Subcutaneous adipose tissue (tissue), 4 donors: ENCODE data around the gene SDHAF2. TPM values are rescaled to one million over a fixed set of nuclear protein-coding genes. Genes with fewer than 3 reads are reported as not detected.

Experiments used
- total RNA-seq, 4 donors: library from RNA; depleted of rRNA; stranded (reverse); fragments of >200 nt; gene quantifications; one replicate each; pipeline ENCODE4 v1.1.0, GENCODE V29; 2016
- TF ChIP-seq, protein P1 (sequence below): fragments of 450-650 bp; IDR thresholded peaks from one replicate; pipeline ENCODE4 v1.5.1; 2016; ENCODE audit warnings: low read depth, mild to moderate bottlenecking, control low read depth, antibody characterized with exemption, moderate library complexity

SDHAF2 gene
- total RNA-seq, 4 donors from 2014 or later, result 30.0 to 46.2 (median 33.9) TPM

DNA sequence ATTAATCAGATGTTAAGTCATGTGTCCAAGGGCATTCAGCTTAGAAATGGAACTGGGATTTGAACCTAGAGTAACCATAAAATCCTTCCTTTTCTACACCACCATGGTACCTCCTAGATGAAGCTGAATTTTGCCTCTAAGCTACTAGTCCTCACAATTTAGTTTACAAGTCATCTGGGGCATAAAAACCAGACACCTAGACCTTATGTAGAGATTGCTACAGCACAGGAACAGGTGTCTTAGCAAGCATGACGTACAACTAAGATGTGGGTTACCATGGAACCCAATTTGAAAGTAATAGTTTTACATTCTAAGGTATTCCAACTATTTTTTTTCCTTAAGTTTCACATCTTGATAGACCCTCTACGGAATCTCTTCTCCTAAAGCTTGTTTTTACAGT, 28.4 kb upstream of the SDHAF2 start:
- TF ChIP-seq, protein P1, sequence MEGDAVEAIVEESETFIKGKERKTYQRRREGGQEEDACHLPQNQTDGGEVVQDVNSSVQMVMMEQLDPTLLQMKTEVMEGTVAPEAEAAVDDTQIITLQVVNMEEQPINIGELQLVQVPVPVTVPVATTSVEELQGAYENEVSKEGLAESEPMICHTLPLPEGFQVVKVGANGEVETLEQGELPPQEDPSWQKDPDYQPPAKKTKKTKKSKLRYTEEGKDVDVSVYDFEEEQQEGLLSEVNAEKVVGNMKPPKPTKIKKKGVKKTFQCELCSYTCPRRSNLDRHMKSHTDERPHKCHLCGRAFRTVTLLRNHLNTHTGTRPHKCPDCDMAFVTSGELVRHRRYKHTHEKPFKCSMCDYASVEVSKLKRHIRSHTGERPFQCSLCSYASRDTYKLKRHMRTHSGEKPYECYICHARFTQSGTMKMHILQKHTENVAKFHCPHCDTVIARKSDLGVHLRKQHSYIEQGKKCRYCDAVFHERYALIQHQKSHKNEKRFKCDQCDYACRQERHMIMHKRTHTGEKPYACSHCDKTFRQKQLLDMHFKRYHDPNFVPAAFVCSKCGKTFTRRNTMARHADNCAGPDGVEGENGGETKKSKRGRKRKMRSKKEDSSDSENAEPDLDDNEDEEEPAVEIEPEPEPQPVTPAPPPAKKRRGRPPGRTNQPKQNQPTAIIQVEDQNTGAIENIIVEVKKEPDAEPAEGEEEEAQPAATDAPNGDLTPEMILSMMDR, result no peak

DNA sequence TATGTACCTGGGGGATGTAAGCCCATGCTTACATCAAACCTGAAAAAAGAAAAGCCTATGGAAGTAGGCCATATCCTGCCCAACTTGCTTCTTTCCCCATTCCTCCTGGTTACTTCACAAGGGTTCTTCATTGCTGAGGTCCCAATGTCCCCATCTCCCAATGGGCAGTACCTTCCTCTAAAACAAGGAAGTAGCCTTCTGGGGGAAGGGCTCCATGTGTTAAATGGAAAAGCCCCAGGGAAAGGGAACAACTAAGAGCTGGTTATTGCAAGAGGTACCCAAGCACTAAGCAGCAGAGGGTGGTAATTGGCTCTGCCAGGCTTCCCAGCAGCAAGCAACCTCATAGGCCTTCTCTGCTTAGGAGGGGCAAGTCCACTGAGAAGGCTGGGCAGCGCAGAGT, 26.3 kb upstream of the SDHAF2 start:
- TF ChIP-seq, protein P1, result no peak

DNA sequence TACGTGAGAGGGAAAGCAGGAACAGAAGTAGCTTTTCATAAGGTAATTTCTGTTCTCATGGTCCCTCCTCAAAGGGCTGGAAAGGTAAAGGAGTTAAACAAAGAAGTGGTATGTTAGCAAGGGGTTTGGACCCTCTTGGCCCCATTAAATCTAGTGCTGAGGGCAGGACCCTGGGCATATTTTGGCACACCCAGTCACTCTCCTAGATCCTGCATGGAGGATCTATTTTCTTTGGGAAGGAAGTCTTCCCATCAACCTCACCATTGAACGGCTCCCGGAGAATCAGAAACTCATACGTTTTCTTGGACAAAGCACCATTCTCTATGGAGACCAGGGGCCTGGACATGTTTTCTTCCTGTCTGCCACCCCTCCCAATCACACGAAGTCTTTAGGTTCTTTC, 25.8 kb upstream of the SDHAF2 start:
- TF ChIP-seq, protein P1, result no peak

DNA sequence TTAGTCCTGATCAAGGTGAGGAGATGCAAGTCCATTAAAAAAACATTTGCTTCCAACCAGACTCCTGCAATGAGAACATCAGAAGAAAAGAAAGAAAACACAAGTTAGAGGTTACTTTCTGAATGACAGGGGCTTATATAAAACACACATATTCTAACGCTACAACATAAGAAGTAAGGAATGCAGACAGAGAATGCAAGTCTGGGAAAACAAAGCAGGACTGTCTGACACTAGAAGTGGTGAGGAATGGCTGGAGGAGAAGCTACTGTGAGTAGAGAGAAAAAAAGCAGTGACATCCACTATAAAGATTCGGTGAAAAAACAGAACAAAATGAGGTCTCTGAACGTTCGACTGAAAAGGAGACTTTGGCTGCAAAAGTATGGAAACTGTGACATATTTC, 25.3 kb upstream of the SDHAF2 start:
- TF ChIP-seq, protein P1, result no peak

DNA sequence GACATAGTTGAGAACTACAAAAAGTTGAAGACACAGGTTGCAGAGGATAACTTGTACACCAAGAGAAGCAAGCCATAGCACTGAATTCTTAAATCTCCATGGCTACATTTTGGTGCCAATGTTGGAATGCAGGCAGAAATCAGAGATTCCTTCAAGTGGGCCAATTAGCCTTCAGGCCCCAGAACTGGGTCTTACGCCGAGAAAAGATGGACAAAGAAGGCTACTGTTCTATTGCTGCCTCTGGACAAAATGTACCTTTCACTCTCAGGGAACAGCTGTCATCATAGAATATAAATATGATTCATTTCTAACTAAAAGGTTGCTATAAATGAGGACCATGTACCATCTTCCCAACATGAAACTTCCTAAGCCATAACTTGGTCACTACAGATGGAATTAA, 23.9 kb upstream of the SDHAF2 start:
- TF ChIP-seq, protein P1, result no peak

DNA sequence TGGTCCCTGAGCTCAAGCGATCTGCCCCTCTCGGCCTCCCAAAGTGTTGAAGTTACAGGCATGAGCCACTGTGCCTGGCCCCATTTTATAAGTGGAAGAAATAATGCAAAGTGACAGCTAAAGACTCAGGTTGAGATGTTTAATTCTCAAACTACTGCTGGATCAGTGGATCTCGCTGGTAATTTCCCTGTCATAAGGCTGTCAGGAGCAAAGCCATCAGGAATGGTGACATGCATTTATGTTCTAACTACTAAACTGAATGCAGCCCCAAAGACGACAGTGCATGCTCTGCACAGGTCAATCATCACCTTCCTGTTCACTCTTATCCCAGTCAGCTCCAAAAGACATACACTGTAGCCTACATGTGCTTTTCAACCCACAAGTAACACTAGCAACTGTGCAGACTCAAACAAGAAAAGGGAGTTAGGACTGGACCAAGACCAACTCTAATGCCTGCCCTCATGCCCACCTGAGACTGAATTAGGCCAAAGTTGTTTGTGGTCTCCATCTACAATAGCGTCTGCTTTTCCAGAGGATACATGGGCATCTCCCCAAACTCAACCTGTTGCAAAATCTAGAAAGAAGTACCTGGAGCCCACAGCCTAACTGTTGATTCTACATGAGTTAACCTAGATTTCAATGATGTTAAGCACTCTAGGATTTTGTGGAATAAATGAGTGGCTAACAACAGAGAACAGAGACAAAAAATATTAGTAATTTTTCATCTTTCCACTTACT, 22.8 kb upstream of the SDHAF2 start:
- TF ChIP-seq, protein P1, result no peak

DNA sequence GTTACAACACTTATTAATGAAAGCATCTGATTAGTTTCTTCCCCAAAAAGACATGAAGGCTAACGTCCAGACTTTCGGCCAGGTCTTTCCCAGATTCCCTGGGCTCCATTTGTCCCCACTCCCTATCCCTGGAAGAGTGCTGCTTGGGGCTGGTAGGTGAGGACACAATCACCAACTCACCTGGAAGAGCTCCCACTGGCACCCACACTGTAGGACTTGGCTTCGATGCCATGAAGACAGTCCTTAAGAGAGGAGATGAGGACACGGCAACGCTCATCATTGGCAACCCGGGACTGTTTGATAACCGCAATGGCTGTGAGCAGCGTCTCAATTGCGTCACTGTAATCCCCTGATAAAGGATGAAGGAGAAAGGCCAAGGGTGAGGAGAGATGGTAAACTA, 18.3 kb upstream of the SDHAF2 start:
- TF ChIP-seq, protein P1, result no peak
